GM10266 (cell line): ENCODE results near the gene AKAP13.

Experiments used
- DNase-seq: peaks from one replicate; pipeline ENCODE4 v3.0.0; 2012; ENCODE audit errors: extremely low spot score
- CTCF ChIP-seq: IDR thresholded peaks from 2 replicates; pipeline ENCODE4 v1.5.1; 2012; ENCODE audit warnings: mild to moderate bottlenecking, low read depth; ENCODE audit not compliant: control insufficient read depth, insufficient read depth; ENCODE audit errors: missing control alignments

Gene AKAP13

GRCh38 chr15:85700767-85701166 lies 320.4 kb downstream of the AKAP13 start:
- no peak for TF ChIP-seq CTCF

GRCh38 chr15:85702321-85703101 lies 322.1 kb downstream of the AKAP13 start:
- DNase-seq = no peak
- TF ChIP-seq CTCF = no peak

More at GRCh38 chr15:85700767-85701166, 320.4 kb downstream of the AKAP13 start:
- no peak for DNase-seq

- no peak for TF ChIP-seq CTCF
Measured at GRCh38 chr15:85704066-85704465, 323.7 kb downstream of the AKAP13 start.

GRCh38 chr15:85704720-85705429 lies 324.5 kb downstream of the AKAP13 start:
- DNase-seq = no peak
- TF ChIP-seq CTCF = no peak

More at GRCh38 chr15:85704066-85704465, 323.7 kb downstream of the AKAP13 start:
- DNase-seq = no peak

- no peak for DNase-seq
- no peak for TF ChIP-seq CTCF
Measured at GRCh38 chr15:85706779-85707518, 326.5 kb downstream of the AKAP13 start.

- TF ChIP-seq CTCF = no peak
- no peak for DNase-seq
Measured at GRCh38 chr15:85707519-85708338, 327.3 kb downstream of the AKAP13 start.
